ENCODE results near the gene KCNK4.

Gene KCNK4

GRCh38 chr11:64347193-64347867 lies 56.2 kb downstream of the KCNK4 start:
- DNase-seq (ENCODE audit: low spot score), result no peak

- no peak for DNase-seq (ENCODE audit: low spot score)
Measured at GRCh38 chr11:64348383-64349024, 57.4 kb downstream of the KCNK4 start.

GRCh38 chr11:64349025-64349387 lies 57.9 kb downstream of the KCNK4 start:
- DNase-seq (ENCODE audit: low spot score), result no peak

- DNase-seq (ENCODE audit: low spot score), result no peak
Measured at GRCh38 chr11:64349404-64349803, 58.3 kb downstream of the KCNK4 start.

Measured in LoVo (cell line).